H9 (cell line): ENCODE data around the gene PLEKHA5. TPM values are rescaled to one million over a fixed set of nuclear protein-coding genes. Genes with fewer than 3 reads are reported as not detected.
A peak's percentile ranks its signal among the peaks of the same experiment; 100 is the strongest.

Source experiments
- DNase-seq: peaks from one replicate; pipeline ENCODE4 v3.0.0-alpha.2; 2017
- H2AFZ ChIP-seq: one replicate; pipeline ENCODE4 v1.6.1; 2013; ENCODE audit warnings: mild to moderate bottlenecking, low read length, control low read depth, moderate library complexity
- H2AK5ac ChIP-seq: 2 replicates; pipeline ENCODE4 v1.6.1; 2013; ENCODE audit warnings: low read length, control low read depth, mixed read lengths; ENCODE audit not compliant: insufficient read length
- H2BK120ac ChIP-seq: one replicate; pipeline ENCODE4 v1.6.1; 2013; ENCODE audit warnings: low read depth, mild to moderate bottlenecking, low read length, control low read depth, inconsistent platforms; ENCODE audit not compliant: poor library complexity, severe bottlenecking
- H2BK12ac ChIP-seq: 2 replicates; pipeline ENCODE4 v1.6.1; 2013; ENCODE audit warnings: low read length, control low read depth, mixed read lengths, low read depth; ENCODE audit not compliant: insufficient read length
- H2BK15ac ChIP-seq: 2 replicates; pipeline ENCODE4 v1.6.1; 2013; ENCODE audit warnings: low read depth, low read length, control low read depth
- H2BK20ac ChIP-seq: one replicate; pipeline ENCODE4 v1.6.1; 2013; ENCODE audit warnings: low read depth, mild to moderate bottlenecking, low read length, control low read depth, inconsistent platforms; ENCODE audit not compliant: poor library complexity, severe bottlenecking
- H2BK5ac ChIP-seq: 2 replicates; pipeline ENCODE4 v1.6.1; 2013; ENCODE audit warnings: low read length, control low read depth, mixed read lengths; ENCODE audit not compliant: insufficient read length
- H3K14ac ChIP-seq: 2 replicates; pipeline ENCODE4 v1.6.1; 2013; ENCODE audit warnings: low read length, control low read depth; ENCODE audit not compliant: insufficient read depth
- H3K18ac ChIP-seq: 2 replicates; pipeline ENCODE4 v1.6.1; 2013; ENCODE audit warnings: low read depth, mild to moderate bottlenecking, mixed read lengths, low read length, control low read depth; ENCODE audit not compliant: insufficient read length
- H3K23ac ChIP-seq: 2 replicates; pipeline ENCODE4 v1.6.1; 2013; ENCODE audit warnings: low read length, control low read depth, mixed read lengths, low read depth; ENCODE audit not compliant: insufficient read length
- H3K23me2 ChIP-seq: 2 replicates; pipeline ENCODE4 v1.6.1; 2013; ENCODE audit warnings: low read depth, mild to moderate bottlenecking, mixed read lengths, low read length, control low read depth; ENCODE audit not compliant: insufficient read length, poor library complexity, severe bottlenecking
- H3K27ac ChIP-seq: 2 replicates; pipeline ENCODE4 v1.5.1; 2013; ENCODE audit warnings: low read length, control low read depth, mixed read lengths, low read depth; ENCODE audit not compliant: insufficient read length
- H3K27me3 ChIP-seq: 2 replicates; pipeline ENCODE4 v1.6.1; 2013; ENCODE audit warnings: low read length, control low read depth, inconsistent platforms; ENCODE audit not compliant: insufficient read depth
- H3K4ac ChIP-seq: 2 replicates; pipeline ENCODE4 v1.6.1; 2013; ENCODE audit warnings: low read depth, mild to moderate bottlenecking, control low read depth, inconsistent platforms, low read length, moderate library complexity
- H3K4me1 ChIP-seq: 2 replicates; pipeline ENCODE4 v1.6.1; 2013; ENCODE audit warnings: low read length, control low read depth, inconsistent platforms; ENCODE audit not compliant: insufficient read depth
- H3K4me2 ChIP-seq: 2 replicates; pipeline ENCODE4 v1.6.1; 2013; ENCODE audit warnings: low read length, control low read depth, mixed read lengths; ENCODE audit not compliant: insufficient read length, insufficient read depth
- H3K56ac ChIP-seq: 2 replicates; pipeline ENCODE4 v1.6.1; 2013; ENCODE audit warnings: low read depth, mild to moderate bottlenecking, mixed read lengths, low read length, control low read depth; ENCODE audit not compliant: insufficient read length
- H3K79me1 ChIP-seq: 2 replicates; pipeline ENCODE4 v1.6.1; 2013; ENCODE audit warnings: low read depth, mild to moderate bottlenecking, moderate library complexity, low read length, control low read depth, inconsistent platforms; ENCODE audit not compliant: insufficient read depth, poor library complexity, severe bottlenecking
- H3K79me2 ChIP-seq: 2 replicates; pipeline ENCODE4 v1.6.1; 2013; ENCODE audit warnings: low read length, control low read depth, inconsistent platforms; ENCODE audit not compliant: insufficient read depth
- H3K9ac ChIP-seq: 2 replicates; pipeline ENCODE4 v1.6.1; 2013; ENCODE audit warnings: low read length, control low read depth, mixed read lengths; ENCODE audit not compliant: insufficient read length; ENCODE audit errors: extremely low read depth
- H3K9me3 ChIP-seq: one replicate; pipeline ENCODE4 v1.6.1; 2013; ENCODE audit warnings: low read depth, low read length, inconsistent platforms; ENCODE audit not compliant: control insufficient read depth
- H3T11ph ChIP-seq: one replicate; pipeline ENCODE4 v1.6.1; 2013; ENCODE audit warnings: mild to moderate bottlenecking, low read length, control low read depth, inconsistent platforms
- H4K20me1 ChIP-seq: one replicate; pipeline ENCODE4 v1.6.1; 2013; ENCODE audit not compliant: control insufficient read depth, insufficient read length, insufficient read depth
- H4K5ac ChIP-seq: 2 replicates; pipeline ENCODE4 v1.6.1; 2013; ENCODE audit warnings: low read depth, mild to moderate bottlenecking, mixed read lengths, low read length, control low read depth; ENCODE audit not compliant: insufficient read length
- H4K8ac ChIP-seq: replicated peaks from 2 replicates; pipeline ENCODE4 v1.6.1; 2013; ENCODE audit warnings: low read length, control low read depth, mixed read lengths, low read depth; ENCODE audit not compliant: insufficient read length
- H4K91ac ChIP-seq: 2 replicates; pipeline ENCODE4 v1.6.1; 2013; ENCODE audit warnings: low read depth, mild to moderate bottlenecking, moderate library complexity, mixed read lengths, low read length, control low read depth; ENCODE audit not compliant: insufficient read length
- H3K27ac Mint-ChIP-seq, 3 experiments: 2 replicates in 2 of 3; 3 replicates in 1 of 3; pipeline ENCODE4 v1.8.0; 2020 to 2021; ENCODE audit warnings: mixed read lengths in 3 of 3, mild to moderate bottlenecking in 1 of 3, moderate library complexity in 1 of 3
- H3K27me3 Mint-ChIP-seq: 2 replicates; pipeline ENCODE4 v1.8.0; 2021; ENCODE audit warnings: low read depth, mild to moderate bottlenecking, moderate library complexity, mixed read lengths
- H3K36me3 Mint-ChIP-seq, 3 experiments: 2 replicates in 2 of 3; 3 replicates in 1 of 3; pipeline ENCODE4 v1.8.0; 2020 to 2021; ENCODE audit warnings: low read depth in 3 of 3, mixed read lengths in 3 of 3; ENCODE audit not compliant: insufficient read depth in 1 of 3
- H3K4me1 Mint-ChIP-seq, 2 experiments: 2 replicates each; pipeline ENCODE4 v1.8.0; 2020; ENCODE audit warnings: mixed read lengths in 2 of 2
- H3K4me3 Mint-ChIP-seq, 2 experiments: 2 replicates in 1 of 2; 3 replicates in 1 of 2; pipeline ENCODE4 v1.8.0; 2020 to 2021; ENCODE audit warnings: mild to moderate bottlenecking in 2 of 2, mixed read lengths in 2 of 2, moderate library complexity in 1 of 2
- H3K9me3 Mint-ChIP-seq, 2 experiments: 2 replicates in 1 of 2; 3 replicates in 1 of 2; pipeline ENCODE4 v1.8.0; 2020; ENCODE audit warnings: mild to moderate bottlenecking in 2 of 2, mixed read lengths in 2 of 2, moderate library complexity in 1 of 2
- CTCF ChIP-seq: fragments of 200-600 bp; sonication (generic); conservative IDR thresholded peaks from 3 replicates; pipeline ENCODE4 v1.8.0; 2021; ENCODE audit warnings: antibody characterized with exemption, mild to moderate bottlenecking
- WGBS: extraction: QIAGEN DNeasy Blood & Tissue Kit; methylation state at CpG from one replicate; pipeline ENCODE4 v1.1.7; 2013; ENCODE audit warnings: missing lambda C conversion rate, low lambda C conversion rate, mixed read lengths; ENCODE audit not compliant: insufficient read length; ENCODE audit errors: extremely low coverage; 5-methylcytosine and 5-hydroxymethylcytosine counted together
- total RNA-seq: library from RNA; stranded (reverse); gene quantifications from 2 replicates; pipeline ENCODE4 v1.2.1, GENCODE V29; 2021

The PLEKHA5 gene
- total RNA-seq, 1 experiment from 2014 or later = 86.7 TPM

GRCh38 chr12:19288603-19289244, 159.2 kb downstream of the PLEKHA5 start:
- Histone ChIP-seq H3K23ac (no peak overlapping the region), H3K9me3 (no peaks in the 10 kb centered on the region)

More at GRCh38 chr12:19288603-19289244, 159.2 kb downstream of the PLEKHA5 start:
- Mint-ChIP-seq H3K4me1 (peaks cover 10 to 21% of the 10 kb centered on the region in 2 experiments), H3K27me3 (no peaks in the 10 kb centered on the region), H3K9me3 (no peaks in the 10 kb centered on the region), H3K36me3 (peaks cover 4 to 65% (median 50%) of the 10 kb centered on the region in 3 experiments; a peak in 6 of 7 replicates), H3K27ac (peak overlapping the region in 2 of 3 experiments; percentile 31 to 74; a peak in 3 of 7 replicates), H3K4me3 (no peak overlapping the region)
- H2BK20ac ChIP-seq = no peak overlapping the region
- H4K5ac ChIP-seq = no peak overlapping the region
- peak; percentile 84 for TF ChIP-seq CTCF
- no peak overlapping the region for H2AK5ac ChIP-seq
- DNase-seq = no peak
- no peak overlapping the region for H3K14ac ChIP-seq
- H2BK120ac ChIP-seq = no peak overlapping the region
- WGBS = no CpG with 5 or more reads among the region's 2 CpGs
- H3K23me2 ChIP-seq = no peaks in the 10 kb centered on the region
- no peak overlapping the region for H4K8ac ChIP-seq
- H2BK5ac ChIP-seq = no peak overlapping the region
- H3K18ac ChIP-seq = no peak overlapping the region
- no peak overlapping the region for H3K9ac ChIP-seq
- H3K4me2 ChIP-seq = no peak overlapping the region
- no peak overlapping the region for H2BK12ac ChIP-seq
- H3K79me2 ChIP-seq = no peaks in the 10 kb centered on the region
- no peak overlapping the region for H2AFZ ChIP-seq
- no peak overlapping the region for H2BK15ac ChIP-seq
- H4K91ac ChIP-seq = no peak overlapping the region
- H3K4me1 ChIP-seq = no peaks in the 10 kb centered on the region
- no peak overlapping the region for H3K4ac ChIP-seq
- H3K56ac ChIP-seq = no peak overlapping the region
- no peaks in the 10 kb centered on the region for H3K79me1 ChIP-seq
- no peak overlapping the region for H3K27ac ChIP-seq
- no peaks in the 10 kb centered on the region for H4K20me1 ChIP-seq
- H3T11ph ChIP-seq = no peak overlapping the region
- H3K27me3 ChIP-seq = no peaks in the 10 kb centered on the region
